ENCODE data around the gene WFDC1.

The WFDC1 gene

GRCh38 chr16:84378567-84378966 is 83.9 kb downstream of the WFDC1 start:
- Histone ChIP-seq H3K27ac (no peak overlapping the region), H3K4me3 (ENCODE audit: low read depth, low read length) (no peak overlapping the region), H3K36me3 (replicated peaks) (no peaks in the 10 kb centered on the region), H3K27me3 (replicated peaks) (no peaks in the 10 kb centered on the region)
- no peak for DNase-seq
- in situ Hi-C loops (cut with HindIII; ENCODE audit: low pct_ligation_motif_present, low sequenced_read_pairs) = no loop called here
- TF ChIP-seq CTCF (IDR thresholded peaks at IDR 0.05; ENCODE audit: low read depth, low read length, missing control alignments) = no peak

- no peaks in the 10 kb centered on the region for H3K27me3 ChIP-seq (replicated peaks)
- no peak overlapping the region for H3K27ac ChIP-seq
- in situ Hi-C loops (cut with HindIII; ENCODE audit: low pct_ligation_motif_present, low sequenced_read_pairs) = no loop called here
- no peak for DNase-seq
- no peak overlapping the region for H3K4me3 ChIP-seq (ENCODE audit: low read depth, low read length)
- no peak for TF ChIP-seq CTCF (IDR thresholded peaks at IDR 0.05; ENCODE audit: low read depth, low read length, missing control alignments)
- no peaks in the 10 kb centered on the region for H3K36me3 ChIP-seq (replicated peaks)
These were observed 84.5 kb downstream of the WFDC1 start for GRCh38 chr16:84379008-84379708.

All from brain microvascular endothelial cell (primary cell).